ENCODE data around the gene RAB44.

DNA sequence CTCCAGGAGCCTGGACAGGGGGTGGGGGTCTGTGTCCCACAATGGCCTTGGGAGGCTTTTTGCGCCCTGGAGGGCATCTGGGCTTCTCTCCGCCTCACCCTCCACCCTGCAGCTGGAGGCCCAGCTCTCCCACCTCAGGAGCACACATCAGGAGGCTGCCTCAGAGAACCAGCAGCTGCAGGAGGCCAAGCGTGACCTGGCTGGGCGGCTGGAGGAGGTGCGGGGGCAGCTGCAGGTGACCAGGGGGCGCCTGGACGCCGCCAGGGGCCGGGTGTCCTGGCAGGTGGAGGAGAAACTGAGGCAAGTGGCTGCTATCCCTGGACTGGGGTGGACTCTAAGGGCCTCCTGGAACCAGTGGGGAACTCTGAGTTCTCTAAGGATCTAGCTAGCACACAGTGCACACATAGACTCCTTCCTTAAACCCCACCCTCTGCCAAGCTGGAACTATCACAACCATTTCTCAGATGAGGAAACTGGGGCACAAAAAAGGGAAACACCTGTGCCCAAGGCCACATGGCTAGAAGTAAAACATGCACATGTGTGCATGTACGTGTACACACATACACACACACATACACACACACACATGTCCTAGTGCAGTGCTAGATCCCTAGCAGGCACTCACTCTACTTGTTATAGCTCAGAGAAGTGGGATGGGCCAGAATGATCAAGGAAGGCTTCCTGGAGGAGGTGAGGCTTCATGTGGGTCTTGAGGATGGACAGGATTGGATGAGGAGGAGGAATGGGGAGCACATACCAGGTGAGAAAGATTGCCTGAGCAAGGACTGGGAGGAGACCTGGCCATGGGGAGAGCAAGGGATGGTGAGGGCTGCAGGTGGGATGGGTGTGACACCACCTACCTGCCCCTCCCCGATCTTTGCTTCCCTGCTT lies 22.9 kb downstream of the RAB44 start:
- no peak for TF ChIP-seq EZH2 (IDR thresholded peaks at IDR 0.05; ENCODE audit: borderline replicate concordance, low read length)
- TF ChIP-seq, protein P1, sequence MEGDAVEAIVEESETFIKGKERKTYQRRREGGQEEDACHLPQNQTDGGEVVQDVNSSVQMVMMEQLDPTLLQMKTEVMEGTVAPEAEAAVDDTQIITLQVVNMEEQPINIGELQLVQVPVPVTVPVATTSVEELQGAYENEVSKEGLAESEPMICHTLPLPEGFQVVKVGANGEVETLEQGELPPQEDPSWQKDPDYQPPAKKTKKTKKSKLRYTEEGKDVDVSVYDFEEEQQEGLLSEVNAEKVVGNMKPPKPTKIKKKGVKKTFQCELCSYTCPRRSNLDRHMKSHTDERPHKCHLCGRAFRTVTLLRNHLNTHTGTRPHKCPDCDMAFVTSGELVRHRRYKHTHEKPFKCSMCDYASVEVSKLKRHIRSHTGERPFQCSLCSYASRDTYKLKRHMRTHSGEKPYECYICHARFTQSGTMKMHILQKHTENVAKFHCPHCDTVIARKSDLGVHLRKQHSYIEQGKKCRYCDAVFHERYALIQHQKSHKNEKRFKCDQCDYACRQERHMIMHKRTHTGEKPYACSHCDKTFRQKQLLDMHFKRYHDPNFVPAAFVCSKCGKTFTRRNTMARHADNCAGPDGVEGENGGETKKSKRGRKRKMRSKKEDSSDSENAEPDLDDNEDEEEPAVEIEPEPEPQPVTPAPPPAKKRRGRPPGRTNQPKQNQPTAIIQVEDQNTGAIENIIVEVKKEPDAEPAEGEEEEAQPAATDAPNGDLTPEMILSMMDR (IDR thresholded peaks at IDR 0.05; ENCODE audit: low read length): no peak

Measured in OCI-LY1 (cell line).